SKM-1 (cell line): ENCODE data around the gene SLC8A3.

Experiments used
- DNase-seq: peaks from one replicate; lab custom pipeline; 2025; ENCODE audit not compliant: unreplicated experiment; lab: John Stamatoyannopoulos, UW

Gene SLC8A3

DNA sequence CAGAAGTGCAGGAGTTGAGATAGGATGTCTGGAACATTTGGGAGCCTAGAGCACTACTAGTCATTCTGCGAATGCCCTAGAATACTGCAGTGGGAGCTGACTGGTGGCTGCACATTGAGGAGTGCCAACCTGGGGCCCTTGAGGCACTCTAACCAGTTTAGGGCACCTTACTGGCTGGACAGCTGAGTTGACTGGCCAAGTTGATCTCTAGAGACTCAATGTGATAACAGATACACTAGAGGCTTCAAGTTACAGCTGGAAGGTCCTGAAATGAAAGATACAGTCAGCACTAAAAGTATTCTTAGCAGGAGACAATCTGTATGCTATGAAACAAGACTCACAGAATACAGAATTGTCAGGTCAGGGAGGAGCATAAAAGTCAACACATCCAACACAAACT is 8.0 kb downstream of the SLC8A3 start:
- DNase-seq: no peak

DNA sequence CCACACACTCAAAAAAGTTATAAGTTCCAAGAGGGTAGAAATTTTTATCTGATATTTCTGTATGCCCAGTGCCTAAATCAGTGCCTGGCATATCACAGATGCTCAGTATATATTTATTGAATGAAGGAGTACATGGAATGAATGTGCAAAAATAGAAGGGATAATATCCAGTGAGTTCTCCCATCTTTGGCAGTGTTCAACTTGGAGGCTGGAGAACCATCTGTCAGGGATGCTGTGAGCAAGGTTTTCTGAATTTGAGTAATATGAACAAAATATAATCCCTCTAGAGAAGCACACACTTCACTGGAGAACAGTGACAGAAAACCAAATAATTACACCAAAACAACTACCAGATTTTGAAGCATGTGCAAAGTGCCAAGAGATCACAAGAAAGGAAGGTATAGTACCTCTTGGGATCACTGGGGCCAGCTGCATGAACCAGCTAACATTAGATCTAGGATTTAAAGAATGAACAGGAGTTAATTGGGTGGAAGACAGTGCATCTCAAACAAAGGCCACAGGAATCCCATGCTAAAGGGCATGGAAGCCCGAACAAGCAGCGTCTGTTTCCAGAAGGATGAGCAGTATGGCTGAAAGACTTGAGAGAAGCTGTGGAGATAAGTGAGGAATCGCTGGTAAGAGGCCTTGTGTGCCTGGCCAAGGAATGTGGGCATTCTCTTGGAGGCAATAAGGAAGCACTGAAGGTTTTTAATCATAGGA is 11.5 kb downstream of the SLC8A3 start:
- no peak for DNase-seq

DNA sequence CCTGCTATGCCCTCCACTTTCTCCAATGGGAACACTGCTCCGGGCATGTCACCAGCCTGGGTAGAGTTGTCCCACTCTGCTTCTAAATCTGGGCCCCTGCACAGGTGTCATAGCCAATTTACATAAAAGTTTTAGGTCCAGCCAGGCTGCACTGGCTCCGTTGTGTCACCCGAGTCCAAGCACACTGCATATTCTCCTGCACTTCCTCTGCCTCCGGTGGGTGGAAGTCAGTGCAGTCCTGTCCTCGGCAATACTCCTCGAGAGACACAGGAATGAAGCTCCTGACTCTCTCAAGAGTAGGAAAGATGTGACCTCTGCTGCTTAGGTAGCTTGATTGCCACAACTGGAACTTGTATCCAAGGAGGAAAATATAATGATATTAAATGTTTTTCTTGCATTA is 15.2 kb downstream of the SLC8A3 start:
- DNase-seq: no peak

DNA sequence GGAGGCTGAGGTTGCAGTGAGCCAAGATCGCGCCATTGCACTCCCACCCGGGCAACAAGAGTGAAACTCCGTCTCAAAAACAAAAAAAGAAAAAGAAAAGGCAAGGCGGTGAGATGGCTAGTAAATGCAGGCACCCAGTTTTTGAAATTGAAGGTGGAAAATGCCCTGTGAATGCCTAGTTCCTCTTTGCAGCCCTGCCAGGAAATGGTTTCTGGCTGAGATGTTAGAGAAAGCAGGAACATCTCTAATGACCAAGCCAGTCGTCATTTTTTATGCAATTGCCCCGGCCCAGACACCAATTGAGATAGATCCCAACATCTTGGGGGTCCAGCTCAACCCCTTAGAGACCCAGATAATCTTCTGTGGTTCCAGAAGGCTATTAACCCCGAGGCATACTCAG is 17.0 kb downstream of the SLC8A3 start:
- DNase-seq: no peak

DNA sequence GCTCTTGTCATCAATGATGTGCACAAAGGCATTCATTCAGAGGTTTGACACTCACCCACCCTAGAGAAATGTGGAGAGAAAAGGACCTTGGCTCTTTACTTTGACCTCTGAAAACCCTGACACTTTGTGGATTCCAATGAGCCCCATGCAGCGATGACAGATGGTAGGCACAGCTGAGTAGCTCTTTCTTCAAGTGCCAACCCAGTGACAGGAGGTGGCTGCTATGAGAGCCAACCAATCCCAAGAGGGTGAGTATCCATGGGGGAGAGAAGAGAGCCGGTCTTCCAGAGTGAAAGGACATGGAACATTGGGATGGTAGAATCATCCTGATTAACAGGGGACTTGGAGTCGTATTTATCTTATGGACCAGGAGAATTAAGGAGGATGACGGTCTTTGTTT is 17.8 kb downstream of the SLC8A3 start:
- no peak for DNase-seq

DNA sequence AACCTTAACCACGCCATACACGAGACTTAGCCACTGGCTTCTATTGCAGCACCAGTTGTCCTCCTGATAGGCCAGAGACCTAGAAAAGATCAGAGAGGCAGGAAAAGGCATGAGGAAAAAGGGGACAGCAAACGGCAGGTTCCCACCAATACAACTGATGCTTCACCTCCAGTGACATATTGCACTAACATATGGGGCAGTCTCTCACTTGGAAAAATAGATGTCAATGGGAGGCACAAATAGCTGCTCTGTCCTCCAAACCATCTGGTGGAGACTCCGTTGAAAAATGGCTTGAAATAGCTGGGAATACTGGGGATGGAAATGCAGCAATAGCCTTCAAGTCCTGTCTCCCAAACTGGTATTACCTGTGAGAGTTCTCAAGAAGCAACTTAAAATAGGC is 20.3 kb downstream of the SLC8A3 start:
- no peak for DNase-seq

DNA sequence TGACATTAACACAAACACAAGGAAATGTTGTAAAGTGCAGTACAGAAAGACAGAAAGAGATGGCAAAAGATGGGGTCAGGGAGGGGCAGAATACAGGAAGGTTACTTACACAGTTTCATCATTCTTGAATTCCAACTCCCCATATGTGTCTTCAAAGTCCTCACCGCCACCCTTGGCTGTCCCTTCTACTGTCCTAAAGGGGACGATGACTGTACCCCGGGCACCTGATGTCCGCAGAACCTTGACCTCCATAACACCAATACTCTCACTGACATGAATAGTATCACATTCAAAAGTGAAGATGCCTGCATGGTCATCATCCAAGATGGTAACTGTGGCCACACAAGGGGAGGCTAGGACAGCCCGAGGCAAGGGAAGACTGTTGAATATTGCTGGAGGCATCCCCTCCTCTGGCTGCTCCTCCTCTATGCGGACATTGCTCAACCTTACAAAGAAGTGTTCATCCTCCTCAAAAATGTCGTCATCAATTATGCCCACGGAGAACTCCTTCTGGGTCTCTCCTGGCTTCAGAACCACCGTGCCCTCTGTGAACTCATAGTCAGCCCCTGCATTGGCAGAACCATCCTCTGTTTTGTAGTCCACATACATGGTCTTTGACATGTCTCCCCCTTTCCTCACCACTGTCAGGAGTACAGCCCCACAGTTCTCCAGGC is 22.1 kb downstream of the SLC8A3 start:
- no peak for DNase-seq

DNA sequence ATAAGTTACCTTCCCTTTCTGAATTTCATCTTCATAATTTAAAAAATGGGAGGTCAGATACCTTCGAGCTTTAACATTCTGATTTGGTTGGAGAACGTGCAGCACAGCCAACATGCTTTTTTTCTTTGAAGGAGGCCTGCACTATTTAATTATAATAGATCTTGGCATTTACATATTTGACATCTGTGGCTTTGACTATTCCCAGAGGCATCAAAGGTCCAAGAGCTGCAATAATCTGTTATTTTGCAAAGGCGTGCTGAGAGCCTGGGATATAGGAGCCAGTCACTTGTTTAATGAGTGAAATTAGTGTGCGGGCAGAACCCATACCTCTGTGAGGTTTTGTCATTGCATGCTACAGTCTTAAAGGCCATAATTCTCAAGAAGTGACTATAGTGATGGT is 26.4 kb downstream of the SLC8A3 start:
- no peak for DNase-seq

DNA sequence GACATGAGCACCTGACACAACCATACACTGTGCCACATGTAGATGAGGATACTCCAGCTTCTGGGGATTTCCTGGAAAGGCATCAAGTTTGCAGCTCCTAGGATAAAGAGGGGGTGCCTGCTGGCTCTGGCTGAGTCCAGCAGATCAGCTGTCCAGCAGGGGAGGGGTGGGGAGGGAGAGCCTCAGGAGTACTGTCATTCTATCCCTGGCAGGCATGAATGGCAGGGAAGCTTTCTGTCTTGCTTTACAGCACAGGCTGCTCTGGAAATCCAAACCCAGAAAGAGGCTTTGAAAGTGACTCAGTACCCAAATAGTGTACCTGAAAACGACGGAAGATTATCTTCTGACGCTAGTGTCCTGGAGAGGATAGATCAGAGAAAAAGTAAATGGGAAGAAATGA is 32.2 kb downstream of the SLC8A3 start:
- no peak for DNase-seq

DNA sequence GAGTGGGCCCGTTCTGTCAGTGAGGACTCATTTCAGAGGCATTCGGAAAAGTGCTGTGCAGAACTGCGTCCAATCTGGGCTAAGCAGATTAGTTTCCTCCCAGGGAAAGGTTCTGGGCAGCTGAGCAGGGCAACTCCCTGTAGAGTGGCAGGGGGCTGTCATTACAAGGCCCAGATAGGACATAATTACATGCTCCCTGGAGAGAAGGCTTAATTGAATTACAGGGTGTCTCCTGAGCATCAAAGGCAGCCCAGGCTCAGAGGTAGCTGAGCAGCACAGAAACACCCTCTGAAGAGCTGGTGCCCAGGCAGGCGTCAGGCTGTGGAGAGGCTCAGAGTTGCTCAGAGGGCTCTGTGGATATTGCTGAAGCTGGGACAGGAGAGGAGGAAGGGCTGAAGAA is 36.0 kb downstream of the SLC8A3 start:
- no peak for DNase-seq

DNA sequence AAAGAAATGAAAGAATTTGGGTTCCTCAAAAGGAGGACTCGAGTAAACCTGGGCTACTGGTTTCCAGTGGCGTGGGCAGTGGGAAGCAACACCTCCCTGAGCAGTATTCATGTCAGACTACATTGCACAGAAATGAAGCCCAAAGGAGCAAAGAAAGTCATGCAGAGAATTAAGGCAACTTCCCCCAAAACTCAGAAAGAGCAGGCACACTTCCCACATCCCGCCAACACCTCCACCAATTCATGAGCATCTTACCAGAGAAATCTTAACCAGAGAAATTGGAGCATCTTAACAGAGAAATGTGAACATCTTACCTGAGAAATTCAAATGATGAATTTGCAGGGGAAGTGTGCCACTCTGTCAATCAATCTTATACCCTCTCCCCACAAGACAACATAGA is 36.7 kb downstream of the SLC8A3 start:
- no peak for DNase-seq

DNA sequence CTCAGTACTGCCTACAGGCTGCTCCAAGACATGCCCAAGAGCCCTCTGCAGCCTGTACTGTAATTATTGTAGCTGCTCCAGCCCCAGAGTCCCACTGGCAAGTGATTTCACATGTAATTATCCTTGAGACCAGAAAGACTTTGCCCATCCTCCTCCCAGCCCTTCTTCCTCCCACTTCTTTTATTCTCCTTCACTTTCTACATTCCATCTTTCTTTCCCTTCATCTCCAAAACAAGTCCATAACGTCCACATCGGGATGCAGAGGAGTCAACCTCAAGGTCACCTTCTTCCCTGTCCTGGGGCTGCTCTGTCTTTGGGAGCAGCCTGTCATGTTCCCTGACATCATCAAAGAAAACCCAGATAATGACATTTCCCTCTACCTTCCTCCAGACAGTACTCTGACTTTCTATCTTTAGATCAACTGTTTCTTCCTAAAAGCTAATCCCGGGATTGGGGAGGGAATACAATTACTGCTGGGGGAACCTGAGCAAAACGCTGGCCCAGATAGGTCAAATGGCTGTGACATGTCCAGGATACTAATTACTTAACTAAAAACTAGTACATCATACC is 39.1 kb downstream of the SLC8A3 start:
- no peak for DNase-seq

DNA sequence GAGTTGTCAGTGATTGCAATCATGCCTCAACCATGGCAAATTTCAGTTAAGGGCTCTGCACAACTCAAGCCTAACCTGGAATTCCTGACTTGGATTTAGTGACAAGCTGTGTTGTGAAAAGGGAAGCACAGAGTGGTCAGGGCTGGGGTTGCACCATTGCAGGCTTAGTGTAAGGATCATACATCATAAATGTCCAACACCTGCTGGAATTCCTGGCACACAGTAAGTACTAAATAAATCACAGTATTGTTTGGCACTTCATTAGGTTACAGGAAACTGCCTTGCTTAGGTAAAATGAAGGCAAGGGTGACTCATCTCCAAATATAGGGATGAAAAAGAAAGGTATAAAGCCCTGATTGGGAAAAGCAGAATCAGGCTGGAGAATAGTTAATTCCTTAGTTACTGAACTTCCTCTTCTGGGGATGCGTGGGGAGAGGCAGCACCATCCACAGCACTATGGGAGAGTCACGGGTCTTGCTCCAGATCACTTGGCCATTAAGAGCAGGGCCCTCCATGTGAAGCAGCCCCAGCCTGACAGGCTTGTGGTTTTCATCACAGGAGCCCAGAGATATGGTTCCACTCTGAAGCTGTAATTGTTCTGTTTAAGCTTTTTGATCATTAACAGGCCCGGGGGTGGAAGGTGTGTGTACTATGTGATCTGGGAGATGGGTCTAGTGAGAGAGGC is 39.7 kb downstream of the SLC8A3 start:
- no peak for DNase-seq

DNA sequence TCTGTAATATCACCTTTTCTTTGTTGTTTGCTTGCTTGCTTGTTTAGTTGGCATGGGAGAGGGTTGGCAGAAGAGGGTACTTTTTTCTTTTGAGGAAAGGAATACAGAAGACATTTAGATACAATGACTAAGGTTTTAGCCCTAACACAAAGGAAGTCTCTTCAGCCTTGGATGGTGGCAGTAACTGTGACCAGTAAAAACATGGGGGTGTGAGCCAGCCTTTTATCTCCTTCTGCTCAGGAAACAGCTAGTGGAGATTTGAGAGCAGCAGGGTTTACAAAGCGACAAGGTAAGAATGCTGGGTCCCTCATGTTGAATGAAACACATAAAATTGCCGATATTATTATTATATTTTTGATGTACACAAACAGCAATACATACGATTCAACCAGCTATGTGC is 40.4 kb downstream of the SLC8A3 start:
- no peak for DNase-seq

DNA sequence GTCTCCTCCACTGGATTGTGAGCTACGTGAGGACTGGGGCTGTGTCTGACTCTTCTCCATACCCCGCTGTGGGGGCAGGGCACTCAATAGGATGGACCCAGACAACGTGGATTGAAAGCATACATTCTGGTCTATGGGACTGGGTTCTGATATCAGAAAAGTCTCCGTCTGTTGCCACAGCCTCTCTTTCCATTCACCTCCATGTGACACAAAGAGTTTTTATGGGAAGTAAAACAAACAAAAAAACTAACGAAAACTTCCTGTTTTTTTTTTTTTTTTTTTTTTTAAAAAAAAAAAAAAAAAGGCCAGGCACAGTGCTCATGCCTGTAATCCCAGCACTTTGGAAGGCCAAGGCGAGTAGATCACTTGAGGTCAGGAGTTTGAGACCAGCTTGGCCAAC is 44.7 kb downstream of the SLC8A3 start:
- no peak for DNase-seq

DNA sequence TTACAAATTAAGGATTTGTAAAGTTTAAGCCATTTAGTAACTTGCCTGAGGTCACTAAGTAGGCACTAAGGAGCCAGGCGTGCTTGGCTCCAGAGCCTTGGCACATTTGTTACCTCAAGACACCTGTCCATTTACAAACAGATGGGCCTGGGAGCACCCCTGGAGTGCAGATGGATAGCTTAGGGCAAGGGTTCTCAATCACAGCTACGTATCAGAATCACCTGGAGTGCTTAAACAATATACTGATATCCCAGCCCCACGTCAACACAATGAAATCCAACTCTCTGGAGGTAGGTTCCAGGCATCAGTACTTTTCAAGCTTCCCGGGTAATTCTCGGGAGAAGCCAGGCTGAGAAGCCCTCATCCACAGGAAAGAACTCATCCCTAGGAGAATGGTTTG is 45.4 kb downstream of the SLC8A3 start:
- DNase-seq: no peak

DNA sequence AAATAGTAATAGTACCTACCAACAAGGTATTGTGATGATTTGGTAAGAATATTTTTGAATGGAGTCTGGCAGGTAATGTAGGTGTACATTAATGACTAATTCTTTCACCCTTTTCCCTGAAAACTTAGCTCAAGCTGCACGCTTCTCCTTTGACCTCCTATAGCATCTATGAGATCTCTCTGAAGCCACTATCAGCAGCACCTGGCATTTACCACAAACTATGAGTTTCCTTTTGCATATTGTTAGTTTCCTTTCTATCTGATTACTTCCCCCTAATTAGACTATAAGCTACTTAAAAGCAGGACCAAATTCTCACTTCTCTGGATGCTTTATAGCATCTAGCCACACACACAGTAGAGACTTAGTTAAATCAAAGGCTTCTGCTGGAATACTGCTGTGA is 48.1 kb downstream of the SLC8A3 start:
- DNase-seq: no peak

DNA sequence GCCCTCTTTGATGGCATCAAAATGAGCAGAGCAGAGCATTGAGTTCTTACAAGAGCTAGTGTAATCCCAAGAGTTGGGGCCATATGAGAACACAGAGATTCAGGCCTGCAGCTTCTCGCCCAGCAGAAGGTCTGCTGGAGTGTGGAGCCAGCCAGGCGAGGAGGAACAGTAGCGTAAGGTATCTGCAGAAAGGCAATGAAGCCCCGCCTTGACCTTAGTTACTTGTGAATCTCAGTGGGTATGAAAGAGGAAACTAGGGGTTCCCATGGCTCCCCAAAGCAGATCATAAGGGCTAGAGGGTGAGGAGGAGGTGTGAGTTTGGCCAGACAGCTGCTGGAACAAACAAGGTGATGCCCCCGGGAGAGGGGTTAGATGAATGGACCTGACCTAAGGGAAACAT is 49.4 kb downstream of the SLC8A3 start:
- no peak for DNase-seq

DNA sequence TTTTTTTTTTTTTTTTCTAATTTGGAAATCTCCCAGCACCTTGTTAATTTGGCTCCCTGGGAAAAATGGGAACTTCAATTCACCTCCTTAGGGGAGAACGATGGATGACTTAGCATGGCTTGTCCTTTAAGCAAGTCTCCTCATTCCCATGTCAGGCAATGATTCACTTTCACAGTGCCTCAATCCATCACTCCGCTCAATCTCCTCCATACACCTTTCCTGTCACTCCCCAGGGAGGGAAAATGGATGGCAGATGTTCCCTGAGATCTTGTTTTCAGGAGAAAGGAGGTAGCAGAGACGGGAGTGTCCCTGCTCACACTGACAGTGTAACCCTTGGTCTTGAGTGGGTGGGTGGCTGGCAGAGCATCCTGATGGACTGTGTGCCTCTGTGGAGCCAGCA is 51.0 kb downstream of the SLC8A3 start:
- no peak for DNase-seq

DNA sequence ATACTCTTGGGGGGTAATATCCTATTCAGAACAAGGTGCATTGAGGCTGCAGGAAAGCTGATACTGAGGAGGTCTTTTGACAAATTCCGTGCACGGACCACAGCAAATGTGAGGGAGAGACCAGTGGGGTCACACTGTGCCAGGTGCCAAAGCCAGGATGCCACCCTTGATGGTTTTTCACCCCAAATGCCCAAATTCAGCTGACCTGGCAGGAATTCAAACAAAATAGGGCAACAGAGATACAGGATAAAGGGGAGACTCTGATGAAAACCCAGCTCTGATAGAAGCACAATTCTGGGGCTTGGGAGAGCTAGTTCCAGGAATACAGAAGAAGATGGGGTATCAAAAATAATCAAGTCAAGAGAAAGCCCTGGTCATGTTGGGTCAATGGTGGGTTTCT is 55.3 kb downstream of the SLC8A3 start:
- DNase-seq: no peak

DNA sequence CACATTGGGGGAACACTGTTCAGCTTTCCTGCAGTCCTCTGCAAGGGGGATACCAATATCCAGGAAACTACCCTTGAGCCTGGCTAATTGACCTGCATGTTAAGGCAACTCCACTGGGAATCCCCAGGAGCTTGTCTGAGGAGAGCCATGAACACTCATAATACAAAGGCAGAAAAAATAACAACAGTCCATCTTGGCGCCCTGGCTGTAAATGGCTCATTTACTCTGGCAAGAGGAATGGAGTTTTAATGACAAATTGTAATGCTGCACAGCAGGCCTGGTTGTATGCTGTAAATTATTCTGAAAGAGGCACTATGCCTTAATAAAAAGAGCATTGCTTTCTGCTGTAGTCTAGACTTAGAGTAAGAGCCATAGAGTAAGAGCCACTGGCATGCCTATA is 58.3 kb downstream of the SLC8A3 start:
- no peak for DNase-seq

DNA sequence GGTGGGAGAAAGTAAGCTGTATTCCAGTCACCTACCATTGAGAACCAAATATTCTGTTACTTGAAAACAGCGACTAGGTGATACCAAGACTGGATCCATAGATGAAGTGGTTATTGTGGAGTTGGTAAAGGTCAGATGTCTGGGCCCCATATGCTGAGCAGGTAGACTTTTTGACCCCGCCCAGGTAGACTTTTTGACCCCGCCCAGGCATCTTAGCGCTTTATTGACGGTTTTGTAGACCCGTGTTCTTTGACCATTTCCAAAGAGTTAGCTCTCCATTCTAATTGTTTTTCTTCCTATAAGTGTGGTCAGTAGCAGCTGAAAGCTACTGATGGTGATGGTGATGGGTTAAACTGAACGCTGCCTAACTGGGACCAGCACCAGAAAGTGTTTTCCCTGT is 61.6 kb downstream of the SLC8A3 start:
- no peak for DNase-seq
